Measurements from ENCODE around the gene FBXL14.
"Not testable (repeated sequence)": the region's sequence is repeated elsewhere in the genome, so short reads cannot be mapped to it uniquely, and the experiment has no call there.

The FBXL14 gene

DNA sequence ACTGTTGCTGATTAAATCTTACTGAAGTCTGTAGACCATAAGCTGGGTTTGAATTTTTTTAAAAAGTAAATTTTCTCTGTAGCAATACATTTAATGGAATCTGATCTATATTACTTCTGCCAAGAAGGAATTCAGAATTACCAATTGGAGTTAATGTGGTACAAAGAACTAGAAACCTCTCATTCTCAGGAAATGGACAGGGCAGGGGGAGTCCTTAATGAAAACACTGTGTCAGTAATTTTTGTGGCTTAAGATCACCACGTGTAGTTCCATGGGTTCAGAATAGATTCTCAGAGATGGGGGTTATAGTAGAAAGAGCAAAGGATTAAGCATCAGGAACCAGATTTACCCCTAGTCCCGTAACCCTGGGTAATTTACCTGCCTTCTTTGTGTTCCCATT, 30.3 kb downstream of the FBXL14 start:
- no peaks in the 10 kb centered on the region for H3K9me3 ChIP-seq
- no peak overlapping the region for H3K4me3 ChIP-seq (ENCODE audit: low read depth in 1 of 2, low read length in 1 of 2)
- peaks cover 29% of the 10 kb centered on the region for H3K27me3 ChIP-seq
- TF ChIP-seq, protein P1, sequence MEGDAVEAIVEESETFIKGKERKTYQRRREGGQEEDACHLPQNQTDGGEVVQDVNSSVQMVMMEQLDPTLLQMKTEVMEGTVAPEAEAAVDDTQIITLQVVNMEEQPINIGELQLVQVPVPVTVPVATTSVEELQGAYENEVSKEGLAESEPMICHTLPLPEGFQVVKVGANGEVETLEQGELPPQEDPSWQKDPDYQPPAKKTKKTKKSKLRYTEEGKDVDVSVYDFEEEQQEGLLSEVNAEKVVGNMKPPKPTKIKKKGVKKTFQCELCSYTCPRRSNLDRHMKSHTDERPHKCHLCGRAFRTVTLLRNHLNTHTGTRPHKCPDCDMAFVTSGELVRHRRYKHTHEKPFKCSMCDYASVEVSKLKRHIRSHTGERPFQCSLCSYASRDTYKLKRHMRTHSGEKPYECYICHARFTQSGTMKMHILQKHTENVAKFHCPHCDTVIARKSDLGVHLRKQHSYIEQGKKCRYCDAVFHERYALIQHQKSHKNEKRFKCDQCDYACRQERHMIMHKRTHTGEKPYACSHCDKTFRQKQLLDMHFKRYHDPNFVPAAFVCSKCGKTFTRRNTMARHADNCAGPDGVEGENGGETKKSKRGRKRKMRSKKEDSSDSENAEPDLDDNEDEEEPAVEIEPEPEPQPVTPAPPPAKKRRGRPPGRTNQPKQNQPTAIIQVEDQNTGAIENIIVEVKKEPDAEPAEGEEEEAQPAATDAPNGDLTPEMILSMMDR (IDR thresholded peaks at IDR 0.05) = no peak
- H3K36me3 ChIP-seq = no peaks in the 10 kb centered on the region
- H3K4me1 ChIP-seq (ENCODE audit: control insufficient read depth in 1 of 2, insufficient read depth in 1 of 2, low read depth in 1 of 2, low read length in 1 of 2) = no peaks in the 10 kb centered on the region
- H3K27ac ChIP-seq = no peak overlapping the region

DNA sequence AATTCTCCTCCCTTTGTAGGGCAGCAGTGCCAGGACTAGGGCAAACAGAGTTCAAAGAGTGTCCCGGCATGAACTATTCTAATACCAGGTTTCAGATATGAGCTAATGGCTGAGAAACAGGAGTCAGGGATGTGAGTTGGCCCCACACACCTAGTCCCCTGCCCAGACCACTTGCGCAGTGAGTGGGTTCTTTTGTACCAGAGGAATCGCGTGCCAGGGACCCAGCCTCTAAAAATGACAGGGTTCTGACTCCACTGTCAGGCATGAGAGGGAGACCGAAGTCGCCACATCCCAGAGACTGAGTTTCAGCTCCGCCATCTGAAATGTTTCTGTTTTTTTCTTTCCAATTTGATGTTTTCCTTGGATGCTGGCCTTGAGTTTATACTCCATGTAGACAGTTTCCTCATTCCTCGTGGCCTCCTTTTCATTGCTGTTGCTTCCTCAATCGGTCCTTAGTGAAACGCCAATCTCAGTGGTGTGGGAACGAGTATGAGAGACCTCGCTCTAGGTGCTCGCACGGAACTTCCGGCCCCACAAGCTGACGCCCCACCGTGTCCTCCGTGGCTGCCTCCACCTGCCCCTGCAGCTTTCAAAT, 31.5 kb downstream of the FBXL14 start:
- H3K9me3 ChIP-seq = no peaks in the 10 kb centered on the region
- peaks cover 18% of the 10 kb centered on the region for H3K27me3 ChIP-seq
- TF ChIP-seq, protein P1 (IDR thresholded peaks at IDR 0.05) = no peak
- H3K27ac ChIP-seq = no peak overlapping the region
- H3K4me1 ChIP-seq (ENCODE audit: control insufficient read depth in 1 of 2, insufficient read depth in 1 of 2, low read depth in 1 of 2, low read length in 1 of 2) = no peaks in the 10 kb centered on the region
- H3K4me3 ChIP-seq (ENCODE audit: low read depth in 1 of 2, low read length in 1 of 2) = no peak overlapping the region
- H3K36me3 ChIP-seq = no peaks in the 10 kb centered on the region

DNA sequence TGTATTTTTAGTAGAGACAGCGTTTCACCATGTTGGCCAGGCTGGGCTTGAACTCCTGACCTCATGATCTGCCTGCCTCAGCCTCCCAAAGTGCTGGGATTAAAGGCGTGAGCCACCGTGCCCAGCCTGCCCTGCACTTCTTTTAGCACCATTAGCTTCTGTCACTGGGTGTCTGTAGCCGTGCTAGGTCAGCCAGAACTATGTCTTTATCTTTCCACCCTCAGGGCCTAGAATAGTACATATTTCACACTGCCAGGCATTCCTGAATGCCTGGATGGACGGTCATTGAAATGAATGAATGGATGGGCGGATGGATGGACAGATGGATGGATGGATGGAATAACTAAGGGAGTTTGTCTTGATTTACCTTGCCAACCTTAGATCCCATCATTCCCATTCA, 33.7 kb downstream of the FBXL14 start:
- Histone ChIP-seq H3K36me3 (no peaks in the 10 kb centered on the region), H3K9me3 (no peaks in the 10 kb centered on the region), H3K4me1 (ENCODE audit: control insufficient read depth in 1 of 2, insufficient read depth in 1 of 2, low read depth in 1 of 2, low read length in 1 of 2) (no peaks in the 10 kb centered on the region), H3K4me3 (ENCODE audit: low read depth in 1 of 2, low read length in 1 of 2) (no peak overlapping the region), H3K27ac (no peak overlapping the region), H3K27me3 (peaks cover 16% of the 10 kb centered on the region)
- TF ChIP-seq, protein P1 (IDR thresholded peaks at IDR 0.05) = no peak

DNA sequence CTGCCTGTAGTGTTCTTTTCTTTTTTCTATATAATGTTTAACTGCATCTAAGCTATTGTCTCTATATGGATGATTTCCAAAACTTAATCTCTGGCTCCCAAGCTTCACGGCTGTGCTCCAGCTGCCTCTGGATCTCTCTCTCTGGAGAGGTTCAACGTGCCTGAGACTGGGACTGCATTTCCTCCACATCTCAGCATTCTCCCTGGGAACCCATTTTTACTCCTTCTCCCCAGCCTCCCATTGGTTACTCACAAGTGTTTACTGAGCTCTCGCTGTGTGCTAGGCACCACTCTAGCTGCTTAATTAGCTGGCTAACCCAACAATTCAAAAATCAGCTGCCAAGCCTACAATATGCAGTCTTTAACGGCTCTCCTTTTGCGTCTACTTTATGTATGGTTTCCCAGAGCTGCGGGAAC, 34.7 kb downstream of the FBXL14 start:
- TF ChIP-seq, protein P1 (IDR thresholded peaks at IDR 0.05) = no peak
- no peaks in the 10 kb centered on the region for H3K4me1 ChIP-seq (ENCODE audit: control insufficient read depth in 1 of 2, insufficient read depth in 1 of 2, low read depth in 1 of 2, low read length in 1 of 2)
- H3K27ac ChIP-seq = no peak overlapping the region
- peaks cover 11% of the 10 kb centered on the region for H3K27me3 ChIP-seq
- no peaks in the 10 kb centered on the region for H3K9me3 ChIP-seq
- H3K4me3 ChIP-seq (ENCODE audit: low read depth in 1 of 2, low read length in 1 of 2) = no peak overlapping the region
- H3K36me3 ChIP-seq = no peaks in the 10 kb centered on the region

DNA sequence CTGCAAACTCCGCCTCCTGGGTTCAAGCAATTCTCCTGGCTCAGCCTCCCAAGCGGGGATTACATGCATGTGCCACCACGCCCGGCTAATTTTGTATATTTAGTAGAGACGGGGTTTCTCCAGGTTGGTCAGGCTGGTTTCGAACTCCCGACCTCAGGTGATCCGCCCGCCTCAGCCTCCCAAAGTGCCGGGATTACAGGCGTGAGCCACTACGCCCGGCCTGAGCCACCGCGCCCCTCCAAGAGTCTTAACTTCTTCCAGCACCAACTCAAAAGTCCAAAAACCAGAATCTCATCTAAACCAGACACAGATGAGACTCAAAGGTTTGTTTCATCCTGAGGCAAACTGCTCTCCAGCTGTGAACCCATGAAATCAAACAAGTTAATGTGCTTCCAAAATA, 36.3 kb downstream of the FBXL14 start:
- not testable (repeated sequence) for H3K4me1 ChIP-seq (ENCODE audit: control insufficient read depth in 1 of 2, insufficient read depth in 1 of 2, low read depth in 1 of 2, low read length in 1 of 2); H3K4me3 ChIP-seq (ENCODE audit: low read depth in 1 of 2, low read length in 1 of 2); H3K9me3 ChIP-seq; H3K36me3 ChIP-seq; H3K27ac ChIP-seq
- peaks cover 26% of the 10 kb centered on the region for H3K27me3 ChIP-seq

DNA sequence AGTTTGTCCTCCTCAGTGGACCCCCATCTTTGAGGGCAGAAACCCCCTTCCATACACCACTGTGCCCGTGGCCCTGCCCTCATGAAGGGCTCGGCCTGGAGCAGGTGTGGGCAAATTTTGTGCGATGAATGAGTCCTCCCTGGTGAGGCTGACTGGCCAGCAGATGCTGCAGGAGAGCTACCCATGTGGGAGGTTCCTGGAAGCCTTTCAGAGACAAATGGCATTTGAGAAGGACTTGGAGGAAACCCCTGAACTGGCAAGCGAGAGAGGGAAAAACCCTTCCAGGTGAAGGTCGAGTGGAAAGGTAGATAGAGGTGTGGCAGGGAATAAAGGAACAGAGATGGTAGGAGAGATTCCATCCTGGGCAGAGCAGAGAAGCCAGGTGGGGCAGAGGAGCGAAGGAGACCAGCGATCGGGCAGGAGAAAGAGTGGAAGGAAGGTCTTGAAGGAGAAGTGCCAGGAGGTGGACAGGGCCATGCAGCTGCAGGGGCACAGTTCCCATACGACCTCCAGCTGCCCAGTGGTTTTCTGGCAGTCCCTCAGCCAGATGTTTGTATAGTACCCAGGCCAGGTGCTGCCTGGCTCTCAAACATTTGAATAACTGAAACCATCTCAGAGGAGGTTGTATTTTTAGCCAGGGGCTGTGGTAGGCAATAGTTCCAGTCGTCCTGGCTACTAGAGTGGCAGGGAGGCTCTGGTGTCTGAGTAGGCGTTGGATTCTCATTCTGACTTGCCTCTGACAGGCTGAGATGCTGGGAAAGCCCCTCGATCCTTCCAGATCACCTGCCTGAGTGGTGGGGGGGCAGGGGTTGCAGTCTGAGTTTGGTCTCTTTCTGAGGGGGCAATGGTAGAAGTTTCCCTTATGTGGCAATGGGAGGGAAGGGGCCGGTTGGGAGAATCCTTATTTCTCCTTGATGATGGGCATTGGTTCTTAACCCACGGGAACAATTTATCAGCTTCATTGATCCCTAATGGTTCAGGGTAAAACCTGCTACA, 40.1 kb downstream of the FBXL14 start:
- Histone ChIP-seq H3K4me1 (ENCODE audit: control insufficient read depth in 1 of 2, insufficient read depth in 1 of 2, low read depth in 1 of 2, low read length in 1 of 2) (no peaks in the 10 kb centered on the region), H3K27me3 (peaks cover 22% of the 10 kb centered on the region), H3K27ac (no peak overlapping the region), H3K4me3 (ENCODE audit: low read depth in 1 of 2, low read length in 1 of 2) (no peak overlapping the region), H3K36me3 (no peaks in the 10 kb centered on the region), H3K9me3 (no peaks in the 10 kb centered on the region)
- TF ChIP-seq, protein P1 (IDR thresholded peaks at IDR 0.05) = no peak

Measured in neutrophil (primary cell).